Liver (tissue), 9 donors: ENCODE results near the gene FRYL. TPM values are rescaled to one million over a fixed set of nuclear protein-coding genes. Genes with fewer than 3 reads are reported as not detected.

Experiments used
- DNase-seq: peaks from one replicate; pipeline ENCODE4 v3.0.0-alpha.2; 2017; ENCODE audit warnings: low spot score
- H3K27ac ChIP-seq, 2 donors: one replicate each; pipeline ENCODE4 v1.7.0; 2013; ENCODE audit warnings: inconsistent platforms in 2 of 2, low read length in 2 of 2, control low read depth in 1 of 2, low read depth in 1 of 2, mild to moderate bottlenecking in 1 of 2
- H3K27me3 ChIP-seq, 4 donors: one replicate each; pipeline versions ENCODE4 v1.6.1 to v1.7.0; 2013; ENCODE audit warnings: low read length in 3 of 4, inconsistent platforms in 1 of 4, mild to moderate bottlenecking in 1 of 4, moderate library complexity in 1 of 4; ENCODE audit not compliant: control insufficient read depth in 4 of 4, insufficient read depth in 4 of 4
- H3K36me3 ChIP-seq, 4 donors: one replicate each; pipeline versions ENCODE4 v1.6.1 to v1.7.0; 2013; ENCODE audit warnings: low read length in 3 of 4, mild to moderate bottlenecking in 3 of 4, low read depth in 1 of 4, moderate library complexity in 1 of 4; ENCODE audit not compliant: control insufficient read depth in 4 of 4, insufficient read depth in 3 of 4
- H3K4me1 ChIP-seq, 4 donors: one replicate each; pipeline versions ENCODE4 v1.6.1 to v1.7.0; 2013; ENCODE audit warnings: low read length in 3 of 4, mild to moderate bottlenecking in 3 of 4, moderate library complexity in 1 of 4; ENCODE audit not compliant: control insufficient read depth in 4 of 4, insufficient read depth in 4 of 4
- H3K4me3 ChIP-seq, 3 donors: one replicate each; pipeline versions ENCODE4 v1.6.1 to v1.7.0; 2013; ENCODE audit warnings: low read length in 3 of 3, control low read depth in 1 of 3, low read depth in 1 of 3, mild to moderate bottlenecking in 1 of 3
- H3K9ac ChIP-seq, 2 donors: one replicate each; pipeline ENCODE4 v1.7.0; 2013; ENCODE audit warnings: low read length in 2 of 2, mild to moderate bottlenecking in 2 of 2, moderate library complexity in 2 of 2, control low read depth in 1 of 2, low read depth in 1 of 2
- H3K9me3 ChIP-seq, 4 donors: one replicate each; pipeline versions ENCODE4 v1.6.1 to v1.7.0; 2013; ENCODE audit warnings: low read length in 3 of 4; ENCODE audit not compliant: control insufficient read depth in 4 of 4
- ATF3 ChIP-seq: IDR thresholded peaks from 2 replicates; pipeline ENCODE4 v1.6.1; 2016; ENCODE audit warnings: antibody characterized with exemption
- CTCF ChIP-seq: fragments of 150-350 bp; IDR thresholded peaks from 2 replicates; pipeline ENCODE4 v1.5.1; 2017; ENCODE audit warnings: improper control_type of control experiment, low read depth, low read length; ENCODE audit not compliant: missing input control
- EGR1 ChIP-seq, 2 donors: IDR thresholded peaks; 2 replicates each; pipeline ENCODE4 v1.6.1; 2016 to 2018; ENCODE audit warnings: antibody characterized with exemption in 2 of 2, low read depth in 2 of 2
- FOXA1 ChIP-seq: IDR thresholded peaks from 2 replicates; pipeline ENCODE4 v1.6.1; 2016; ENCODE audit warnings: antibody characterized with exemption
- FOXA2 ChIP-seq: IDR thresholded peaks from 2 replicates; pipeline ENCODE4 v1.6.1; 2016; ENCODE audit warnings: antibody characterized with exemption
- GABPA ChIP-seq, 2 donors: IDR thresholded peaks in 1 of 2; conservative IDR thresholded peaks in 1 of 2; 2 replicates each; pipeline ENCODE4 v1.6.1; 2016; ENCODE audit warnings: antibody characterized with exemption in 2 of 2, mild to moderate bottlenecking in 1 of 2, moderate library complexity in 1 of 2
- HNF4A ChIP-seq, 2 donors: conservative IDR thresholded peaks; 2 replicates each; pipeline ENCODE4 v1.6.1; 2016; ENCODE audit warnings: antibody characterized with exemption in 2 of 2, mild to moderate bottlenecking in 2 of 2
- HNF4G ChIP-seq: IDR thresholded peaks from 2 replicates; pipeline ENCODE4 v1.6.1; 2016; ENCODE audit warnings: antibody characterized with exemption
- JUND ChIP-seq, 2 donors: IDR thresholded peaks; 2 replicates each; pipeline ENCODE4 v1.6.1; 2016; ENCODE audit warnings: antibody characterized with exemption in 2 of 2
- MAX ChIP-seq: IDR thresholded peaks from 2 replicates; pipeline ENCODE4 v1.6.1; 2016; ENCODE audit warnings: antibody characterized with exemption
- NR2F2 ChIP-seq: IDR thresholded peaks from 2 replicates; pipeline ENCODE4 v1.6.1; 2016; ENCODE audit warnings: antibody characterized with exemption
- RAD21 ChIP-seq, 2 donors: IDR thresholded peaks; 2 replicates each; pipeline ENCODE4 v1.6.1; 2016; ENCODE audit warnings: antibody characterized with exemption in 2 of 2, mild to moderate bottlenecking in 2 of 2
- REST ChIP-seq: IDR thresholded peaks from 2 replicates; pipeline ENCODE4 v1.6.1; 2016; ENCODE audit warnings: antibody characterized with exemption, mild to moderate bottlenecking
- RXRA ChIP-seq, 2 donors: IDR thresholded peaks; 2 replicates each; pipeline ENCODE4 v1.6.1; 2017 to 2018; ENCODE audit warnings: antibody characterized with exemption in 2 of 2, mild to moderate bottlenecking in 1 of 2
- SP1 ChIP-seq: IDR thresholded peaks from 2 replicates; pipeline ENCODE4 v1.6.1; 2018; ENCODE audit warnings: antibody characterized with exemption, mild to moderate bottlenecking
- TAF1 ChIP-seq: conservative IDR thresholded peaks from 2 replicates; pipeline ENCODE4 v1.6.1; 2016; ENCODE audit warnings: antibody characterized with exemption, mild to moderate bottlenecking
- YY1 ChIP-seq: IDR thresholded peaks from 2 replicates; pipeline ENCODE4 v1.6.1; 2016; ENCODE audit warnings: antibody characterized with exemption, mild to moderate bottlenecking
- ZBTB33 ChIP-seq: IDR thresholded peaks from 2 replicates; pipeline ENCODE4 v1.6.1; 2016; ENCODE audit warnings: antibody characterized with exemption
- WGBS: extraction: QIAGEN DNeasy Blood & Tissue Kit; methylation state at CpG from one replicate; pipeline ENCODE4 v1.1.7; 2013; 5-methylcytosine and 5-hydroxymethylcytosine counted together
- polyA plus RNA-seq, 2 donors: library from polyadenylated mRNA; stranded (reverse) in 1 of 2; unstranded in 1 of 2; fragments of 200-250 nt in 1 of 2; fragments of >200 nt in 1 of 2; fragmentation: Nextera tagmentation in 1 of 2; extraction: Ambion mirVana in 1 of 2; gene quantifications; one replicate each; pipeline versions ENCODE4 v1.2.1 to v1.2.3, GENCODE V29; 2013 to 2015
- total RNA-seq, 2 donors: library from RNA; depleted of rRNA; stranded (reverse); fragments of >200 nt; gene quantifications; one replicate each; pipeline ENCODE4 v1.2.3, GENCODE V29; 2014
- donor health status: healthy.
- donor health status: healthy.
- donor health status: healthy.
- donor health status: healthy.
- donor health status: healthy.

Gene FRYL
- total and polyA plus RNA-seq, 4 donors = 5.3 to 79.0 (median 27.2) TPM

GRCh38 chr4:48705609-48706008 lies 74.5 kb downstream of the FRYL start:
- WGBS = 91% methylated on average over 3 of the region's 3 CpGs
- no peak for DNase-seq
- TF ChIP-seq ATF3 (no peak), HNF4G (no peak), HNF4A (conservative IDR thresholded peaks at IDR 0.05) (no peak), YY1 (no peak), RXRA (IDR thresholded peaks at IDR 0.05) (no peak), RAD21 (IDR thresholded peaks at IDR 0.05) (no peak), EGR1 (IDR thresholded peaks at IDR 0.05; ENCODE audit: low read depth in 2 of 2) (no peak), MAX (no peak), FOXA1 (no peak), SP1 (no peak), JUND (IDR thresholded peaks at IDR 0.05) (no peak), TAF1 (no peak), CTCF (no peak), FOXA2 (no peak), NR2F2 (no peak)
- Histone ChIP-seq H3K4me1 (no peaks in the 10 kb centered on the region), H3K27me3 (no peaks in the 10 kb centered on the region), H3K4me3 (no peak overlapping the region), H3K9me3 (no peaks in the 10 kb centered on the region), H3K9ac (no peak overlapping the region), H3K27ac (no peak overlapping the region), H3K36me3 (peaks cover 0 to 4% (median 1%) of the 10 kb centered on the region in 4 donors)

- H3K27me3 ChIP-seq = no peaks in the 10 kb centered on the region
- H3K4me3 ChIP-seq = no peak overlapping the region
- H3K27ac ChIP-seq = no peak overlapping the region
- DNase-seq = no peak
- H3K4me1 ChIP-seq = peaks cover 0 to 4% (median under 1%) of the 10 kb centered on the region in 4 donors
- peaks cover 0 to 2% (median 0%) of the 10 kb centered on the region in 4 donors for H3K36me3 ChIP-seq
- no peak overlapping the region for H3K9ac ChIP-seq
- 94% methylated on average over 4 of the region's 4 CpGs for WGBS
- no peak for TF ChIP-seq FOXA1
- TF ChIP-seq TAF1 = no peak
- no peak for TF ChIP-seq FOXA2
- TF ChIP-seq ZBTB33 = no peak
- no peak for TF ChIP-seq YY1
- TF ChIP-seq SP1 = no peak
- TF ChIP-seq MAX = no peak
- no peak for TF ChIP-seq CTCF
- no peak for TF ChIP-seq ATF3
- TF ChIP-seq NR2F2 = no peak
- no peak for TF ChIP-seq REST
- TF ChIP-seq RXRA (IDR thresholded peaks at IDR 0.05) = no peak
- TF ChIP-seq JUND (IDR thresholded peaks at IDR 0.05) = no peak
- no peak for TF ChIP-seq HNF4G
- no peak for TF ChIP-seq RAD21 (IDR thresholded peaks at IDR 0.05)
- no peak for TF ChIP-seq EGR1 (IDR thresholded peaks at IDR 0.05; ENCODE audit: low read depth in 2 of 2)
- no peak for TF ChIP-seq GABPA (IDR thresholded peaks at IDR 0.05 in 1 of 2, conservative IDR thresholded peaks at IDR 0.05 in 1 of 2)
- TF ChIP-seq HNF4A (conservative IDR thresholded peaks at IDR 0.05) = no peak
- H3K9me3 ChIP-seq = no peaks in the 10 kb centered on the region
These were observed 75.8 kb downstream of the FRYL start for GRCh38 chr4:48704091-48704802.
